Activated CD4-positive, alpha-beta T cell treated with anti-CD3 and anti-CD28 coated beads, Interleukin-2, amount 50 U/mL, for 16 hours (primary cell): ENCODE data around the gene CCNL1.
"Not testable (repeated sequence)": the region's sequence is repeated elsewhere in the genome, so short reads cannot be mapped to it uniquely, and the experiment has no call there.

Experiments used
- DNase-seq: peaks from one replicate; pipeline ENCODE4 v3.0.0-alpha.2; 2020

Gene CCNL1

DNA sequence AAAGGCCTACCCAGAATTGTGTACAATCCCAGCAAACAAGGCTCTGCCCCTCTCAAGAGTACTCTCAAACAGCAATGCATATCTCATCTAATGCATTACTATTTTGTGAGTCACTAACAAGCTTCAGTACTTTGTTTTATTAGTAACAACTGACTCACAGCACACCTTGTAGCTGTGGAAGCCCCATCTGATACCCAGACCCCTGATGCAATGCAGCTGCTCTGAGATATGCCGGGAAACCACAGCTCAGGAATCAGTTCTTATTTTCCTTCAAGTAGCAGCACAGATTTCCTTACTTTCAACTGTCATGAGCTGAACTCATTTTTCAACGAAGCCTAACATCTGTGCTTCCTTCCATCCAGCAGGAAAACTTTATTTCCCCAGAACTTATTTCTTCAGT lies 37.8 kb downstream of the CCNL1 start:
- DNase-seq: no peak

DNA sequence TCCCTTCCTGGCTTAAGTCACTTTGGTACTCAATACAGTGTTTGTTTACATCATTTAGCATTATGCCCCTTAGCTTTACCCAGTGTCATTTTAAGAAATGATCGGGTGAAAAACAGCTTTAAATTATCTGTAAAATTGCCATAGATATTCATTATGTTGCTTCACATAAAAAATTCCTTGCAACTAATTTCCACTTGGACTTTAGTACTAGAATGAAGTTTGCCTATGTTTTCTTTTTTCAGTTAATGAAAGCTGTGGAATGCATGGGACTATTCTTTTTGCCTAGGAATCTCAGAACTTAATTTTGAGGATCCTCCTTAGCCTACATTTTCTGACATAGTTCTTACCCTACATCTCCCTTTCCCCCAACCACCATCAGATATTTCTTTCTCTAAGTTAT lies 38.4 kb downstream of the CCNL1 start:
- DNase-seq: no peak

DNA sequence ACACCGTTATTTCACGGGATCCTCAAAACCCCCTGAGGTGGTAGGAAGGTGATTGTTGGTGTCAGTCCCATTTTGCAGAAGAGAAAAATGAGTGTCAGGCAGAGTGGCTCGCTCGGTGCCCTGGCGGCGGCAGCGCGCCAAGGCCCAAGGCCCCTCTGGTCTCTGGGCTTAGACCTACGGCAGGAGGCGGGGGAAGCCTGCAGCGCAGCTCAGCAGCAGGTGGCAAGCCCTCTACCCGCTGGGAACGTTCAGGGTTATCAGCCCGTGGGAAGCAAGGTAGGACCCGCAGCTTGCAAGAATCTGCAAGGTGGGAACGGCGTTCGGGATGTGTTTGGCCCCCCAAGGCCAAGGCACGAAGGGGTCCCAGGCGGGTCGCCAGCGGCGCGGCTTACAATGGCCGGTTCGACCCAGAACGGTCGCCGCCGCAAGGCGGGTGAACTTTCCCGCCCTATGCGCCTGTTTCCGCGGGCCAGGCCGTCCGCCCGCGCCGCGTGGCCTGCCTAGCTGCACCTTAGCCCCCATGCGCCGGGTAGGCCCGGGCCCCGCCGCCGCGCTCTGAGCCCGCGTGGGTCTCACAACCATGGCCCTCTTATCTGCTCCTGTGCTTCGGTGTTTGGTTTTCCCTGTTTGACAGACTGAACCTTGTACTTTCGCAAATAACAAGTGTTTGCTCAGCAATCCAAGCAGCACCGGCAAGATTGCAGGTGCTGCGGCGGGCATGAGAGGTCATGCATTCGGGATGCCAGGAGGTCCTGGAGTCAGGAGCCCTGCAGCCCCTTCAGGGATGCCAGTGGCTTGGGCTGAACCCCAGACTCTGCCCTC lies 39.7 kb downstream of the CCNL1 start:
- no peak for DNase-seq

DNA sequence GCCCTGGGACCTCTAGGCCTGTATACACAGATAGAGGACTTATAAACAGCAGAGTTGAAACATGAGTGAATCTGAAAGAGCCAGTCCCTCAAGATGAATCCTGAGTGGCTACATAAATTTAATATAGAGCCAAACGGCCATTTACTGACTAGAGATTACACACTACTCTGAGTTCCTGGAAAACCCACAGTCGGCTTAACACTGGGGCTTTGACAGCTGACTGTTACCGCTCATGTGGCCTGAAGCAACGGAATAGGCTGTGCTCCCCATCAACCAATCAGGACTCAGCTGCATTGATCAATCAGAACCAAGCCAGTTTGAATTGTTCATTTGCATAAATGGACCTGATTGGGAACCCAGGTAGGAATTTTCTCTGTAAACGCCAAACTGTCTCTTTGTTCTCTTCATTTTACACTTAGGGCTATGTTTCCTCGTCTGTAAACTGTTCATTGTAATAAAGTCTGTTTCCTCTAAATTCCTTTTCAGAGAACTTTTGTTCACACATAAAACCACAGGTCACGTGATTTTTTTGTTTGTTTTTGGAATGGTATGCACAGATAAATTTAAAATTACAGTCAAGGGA lies 40.5 kb downstream of the CCNL1 start:
- peak; percentile 86 for DNase-seq

DNA sequence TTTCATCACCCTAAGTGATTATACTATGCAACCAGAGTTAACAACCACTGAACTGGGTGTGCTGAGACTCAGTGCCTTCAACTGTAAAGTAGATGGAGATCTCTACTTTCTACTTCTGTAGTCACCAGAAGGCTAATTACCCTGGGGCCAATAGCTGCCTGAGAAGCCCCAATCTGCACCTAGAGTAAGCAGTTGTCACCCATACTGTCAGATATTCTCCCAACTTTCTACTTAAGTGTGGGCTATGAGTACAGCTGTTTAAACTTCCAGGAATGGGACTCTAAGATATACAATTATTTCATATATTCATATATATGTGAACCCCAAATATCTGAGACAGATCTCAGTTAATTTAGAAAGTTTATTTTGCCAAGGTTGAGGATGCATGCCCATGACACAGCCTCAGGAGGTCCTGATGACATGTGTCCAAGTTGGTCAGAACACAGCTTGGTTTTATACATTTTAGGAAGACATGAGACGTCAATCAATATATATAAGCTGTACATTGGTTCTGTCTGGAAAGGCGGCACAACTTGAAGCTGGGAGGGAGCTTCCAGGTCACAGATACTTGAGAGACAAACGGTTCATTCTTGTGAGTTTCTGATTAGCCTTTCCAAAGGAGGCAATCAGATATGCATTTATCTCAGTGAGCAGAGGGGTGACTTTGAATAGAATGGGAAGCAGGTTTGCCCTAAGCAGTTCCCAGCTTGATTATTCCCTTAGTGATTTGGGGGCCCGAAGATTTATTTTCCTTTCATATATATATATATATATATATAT lies 41.9 kb downstream of the CCNL1 start:
- DNase-seq: no peak

DNA sequence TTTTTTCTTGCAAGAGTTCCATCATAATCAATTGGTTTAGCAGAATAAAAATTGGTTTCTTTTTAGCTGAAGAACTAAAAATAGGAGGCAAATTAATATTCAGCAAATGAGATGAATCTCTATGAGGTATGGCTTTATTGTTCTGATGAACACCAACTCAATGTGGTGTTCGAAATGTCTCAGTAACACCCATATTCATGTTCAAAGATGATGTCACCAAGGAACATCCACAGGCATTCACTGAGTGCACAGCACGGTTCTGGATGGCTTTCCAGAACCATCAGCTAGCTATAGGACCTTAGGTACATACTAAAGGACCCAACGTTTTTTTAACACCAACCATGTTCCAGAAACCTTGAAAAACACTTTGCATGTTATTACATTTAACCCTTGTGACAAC lies 42.7 kb downstream of the CCNL1 start:
- DNase-seq: no peak

DNA sequence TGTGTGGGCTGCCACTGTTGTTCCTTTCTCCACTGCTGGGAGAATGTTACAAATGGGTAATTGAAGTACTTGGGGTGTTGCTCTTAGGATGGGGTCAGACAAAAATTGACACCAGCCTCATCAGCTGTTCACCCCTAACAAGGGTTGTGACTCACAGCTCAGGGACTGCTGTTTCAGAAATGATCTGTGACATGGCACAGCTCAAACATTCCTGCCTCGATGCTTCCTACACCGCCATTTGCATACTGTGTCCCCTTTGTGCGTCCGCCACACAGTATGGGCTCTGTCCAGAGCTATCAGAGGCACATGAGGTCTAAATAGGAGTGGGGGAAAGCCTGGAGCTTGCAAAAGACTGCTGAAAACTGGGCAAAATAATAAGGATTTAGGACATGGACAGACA lies 43.9 kb downstream of the CCNL1 start:
- no peak for DNase-seq

DNA sequence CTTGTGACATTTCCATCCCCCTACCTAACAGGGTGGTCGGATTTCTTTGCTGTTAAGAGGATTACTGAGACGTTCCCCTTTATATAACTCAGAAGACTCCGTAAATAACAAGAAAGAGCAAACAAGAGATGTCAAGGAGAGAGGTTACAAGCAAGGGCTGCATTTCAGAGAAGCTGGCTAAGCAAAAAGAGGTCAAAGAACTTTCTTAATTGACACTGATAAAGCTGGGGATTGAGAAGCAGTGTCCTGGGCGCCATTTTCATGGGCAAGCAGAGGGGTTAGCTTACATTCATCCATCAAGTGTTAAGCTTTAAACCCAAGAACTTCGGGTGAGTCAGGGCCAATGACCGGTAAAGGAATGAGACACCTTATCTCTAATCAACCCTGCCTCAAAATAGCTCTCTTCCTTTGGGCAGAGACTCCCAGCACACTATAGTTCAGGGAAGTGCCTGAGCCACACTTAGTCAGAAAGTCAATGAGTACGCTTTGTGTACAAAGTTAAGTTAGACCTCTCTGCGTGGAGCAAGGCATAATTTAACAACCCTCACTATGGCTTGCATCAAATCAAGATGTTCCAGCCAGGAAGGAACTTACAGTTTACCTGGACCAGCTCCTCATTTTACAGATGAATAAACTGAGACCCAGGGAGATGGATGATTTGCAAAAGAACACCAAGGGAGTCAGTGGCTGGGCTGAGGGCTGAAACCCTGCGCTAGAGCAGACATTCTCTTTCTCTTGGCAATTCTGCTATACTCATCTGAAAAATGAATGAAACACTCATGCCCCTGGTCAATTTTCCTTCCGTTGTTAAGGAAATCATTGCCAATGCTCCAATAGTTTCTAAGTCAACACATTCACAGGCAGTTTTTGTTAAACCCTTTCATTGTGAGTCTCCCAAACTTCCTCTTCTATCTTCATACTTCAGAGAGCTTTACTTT lies 44.6 kb downstream of the CCNL1 start:
- DNase-seq: no peak

DNA sequence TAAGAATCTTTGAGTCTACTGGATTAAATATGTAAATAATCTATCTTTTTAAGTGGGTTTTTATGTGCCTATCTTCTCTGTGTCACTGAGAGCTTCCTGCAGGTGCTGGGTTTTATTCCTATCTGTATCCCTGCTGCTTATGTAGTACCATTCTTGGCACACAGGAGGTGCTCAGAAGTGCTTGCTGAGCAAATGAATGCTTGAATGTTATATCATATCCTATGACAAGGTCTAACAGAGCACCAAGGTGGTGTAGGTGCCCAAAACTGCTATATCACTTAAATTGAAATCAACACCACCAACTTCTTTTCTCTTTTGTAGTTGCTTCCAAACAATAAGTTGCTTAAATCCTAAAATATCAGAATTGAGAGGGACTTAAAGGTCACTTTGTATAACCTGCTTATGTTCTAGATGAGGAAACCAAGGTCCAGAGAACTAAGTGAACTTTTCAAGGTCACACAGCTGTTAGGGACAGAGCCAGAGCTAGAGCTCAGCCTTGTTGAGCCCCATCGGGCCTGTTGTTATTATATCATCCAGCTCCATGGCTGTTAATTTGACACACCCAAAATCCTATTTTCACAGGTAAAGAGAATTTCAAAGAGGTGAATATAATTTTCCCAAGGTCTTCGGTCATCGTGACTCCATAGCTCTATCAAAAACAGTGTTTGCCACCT lies 46.0 kb downstream of the CCNL1 start:
- DNase-seq: no peak

DNA sequence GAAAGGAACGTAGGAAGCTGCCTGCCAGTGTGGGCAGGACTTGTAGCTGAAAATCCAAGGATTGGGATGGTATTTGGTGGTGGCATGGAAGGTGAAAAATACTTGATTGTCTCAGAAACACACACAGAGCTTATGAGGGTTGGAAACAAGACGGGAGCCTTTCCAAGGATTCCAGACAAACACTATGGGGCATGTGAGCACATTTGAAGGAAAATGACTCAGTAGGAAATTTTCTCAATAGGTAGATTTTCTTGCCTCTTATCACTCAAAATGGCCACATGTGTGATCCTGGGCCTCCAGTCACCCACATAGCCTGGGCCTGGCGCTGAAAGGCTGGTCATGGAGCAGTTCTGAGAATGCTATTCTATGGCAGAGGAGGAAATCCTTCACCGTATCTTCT lies 47.4 kb downstream of the CCNL1 start:
- DNase-seq: no peak

DNA sequence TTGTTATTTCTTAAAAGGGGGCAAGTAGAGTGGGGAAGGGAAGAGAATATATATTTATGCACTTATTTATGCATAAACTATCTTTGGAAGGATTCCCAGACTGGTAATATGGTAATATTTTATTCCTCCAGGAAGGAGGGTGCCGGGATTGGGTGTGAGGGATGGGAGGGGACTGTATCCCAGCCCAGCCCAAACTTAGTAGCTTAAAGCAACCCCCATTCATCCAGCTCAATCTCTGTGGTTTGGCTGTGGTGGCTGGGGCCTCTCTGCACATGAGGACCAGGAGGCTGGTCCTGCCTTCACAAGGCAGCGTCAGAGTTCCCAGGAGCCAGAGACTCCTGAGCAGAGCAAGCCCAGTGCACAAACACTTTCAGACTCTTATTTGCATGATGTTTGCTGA lies 48.4 kb downstream of the CCNL1 start:
- DNase-seq: no peak

DNA sequence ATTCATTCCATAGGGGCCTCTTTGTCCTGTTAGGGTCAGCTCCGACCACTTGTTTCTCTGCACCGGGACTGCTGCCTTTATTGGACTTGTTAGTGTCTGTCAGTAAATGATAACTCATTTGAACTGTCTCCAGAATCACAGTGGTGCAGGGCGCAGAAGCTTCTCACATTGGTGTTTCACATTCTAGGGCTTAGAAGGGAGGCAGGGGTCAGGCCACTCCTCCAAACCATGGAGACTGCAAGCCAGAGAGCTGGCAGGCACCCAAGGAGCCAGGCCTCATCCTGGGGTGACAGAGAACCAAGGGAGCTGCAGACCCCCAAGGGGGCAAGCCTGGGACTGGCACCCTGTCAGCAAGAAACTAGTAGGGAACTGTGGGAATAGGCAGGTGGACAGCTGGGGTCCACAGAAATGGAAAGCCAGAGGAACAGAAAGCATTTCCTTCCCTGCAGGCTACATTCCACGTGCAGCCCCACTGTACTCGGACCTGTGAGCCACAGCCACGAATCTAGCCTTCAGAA lies 49.1 kb downstream of the CCNL1 start:
- DNase-seq: no peak

DNA sequence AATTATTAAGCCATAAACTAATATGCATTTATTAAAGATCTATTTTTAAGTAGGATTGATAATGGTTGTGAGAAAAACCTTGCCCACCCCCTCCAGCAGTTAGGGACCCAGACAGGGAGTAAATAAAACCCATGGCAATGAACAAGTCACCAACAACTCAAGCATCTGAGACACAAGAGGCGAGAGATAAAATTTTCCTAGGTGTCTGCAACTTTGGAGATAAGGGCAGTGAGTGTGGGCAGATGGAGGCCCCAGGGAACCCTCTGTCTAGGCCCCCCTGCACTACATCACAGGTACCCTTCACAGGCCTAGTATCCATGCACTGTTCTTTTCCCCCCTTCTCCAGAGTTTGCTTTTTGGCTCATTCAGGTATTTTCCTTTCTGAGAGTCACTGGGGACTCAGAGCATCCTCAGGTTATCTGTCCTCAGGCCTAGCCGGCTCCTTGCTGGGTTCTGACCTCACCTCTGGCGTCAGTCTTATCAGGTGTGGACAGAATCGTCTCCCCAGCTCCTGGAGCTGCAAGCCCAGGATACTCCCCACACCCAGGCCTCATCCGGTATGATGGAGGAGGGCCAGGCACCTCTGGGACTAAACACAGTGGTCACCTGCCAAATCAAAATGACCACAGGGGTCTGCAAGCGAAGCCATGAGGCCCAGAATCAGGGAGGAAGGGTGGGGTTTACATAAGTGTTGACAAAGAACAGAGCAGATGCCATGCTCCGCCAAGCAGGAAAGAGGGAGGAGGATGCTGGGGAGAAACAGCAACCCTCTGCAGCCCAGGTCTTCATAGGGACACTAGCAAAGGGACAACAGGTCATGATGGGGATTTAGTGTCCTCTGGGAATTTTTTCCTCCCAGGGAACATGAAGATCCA lies 50.4 kb downstream of the CCNL1 start:
- no peak for DNase-seq

DNA sequence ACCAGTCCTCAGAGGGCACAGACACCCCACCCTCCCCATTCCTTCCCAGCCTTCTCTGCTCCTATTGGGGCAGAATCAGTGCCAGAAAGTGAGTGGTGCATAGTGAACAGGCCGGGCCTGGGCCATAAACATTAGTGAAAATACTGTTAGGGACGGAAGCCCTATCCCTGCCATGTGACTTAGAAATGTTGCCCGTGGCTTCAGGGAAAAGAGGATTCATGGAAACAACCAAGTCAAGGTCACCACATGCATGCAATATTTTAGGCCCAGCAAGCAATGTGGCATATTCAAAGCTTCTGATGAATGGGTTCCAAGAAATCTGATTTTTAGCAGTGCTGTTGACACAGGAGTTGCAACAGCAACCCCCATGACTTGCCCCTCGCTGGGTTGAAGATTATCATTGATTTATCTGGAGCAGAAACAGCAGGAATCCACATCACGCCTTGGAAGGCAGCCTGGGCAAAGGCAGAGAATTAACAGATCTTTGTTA lies 52.3 kb downstream of the CCNL1 start:
- no peak for DNase-seq

DNA sequence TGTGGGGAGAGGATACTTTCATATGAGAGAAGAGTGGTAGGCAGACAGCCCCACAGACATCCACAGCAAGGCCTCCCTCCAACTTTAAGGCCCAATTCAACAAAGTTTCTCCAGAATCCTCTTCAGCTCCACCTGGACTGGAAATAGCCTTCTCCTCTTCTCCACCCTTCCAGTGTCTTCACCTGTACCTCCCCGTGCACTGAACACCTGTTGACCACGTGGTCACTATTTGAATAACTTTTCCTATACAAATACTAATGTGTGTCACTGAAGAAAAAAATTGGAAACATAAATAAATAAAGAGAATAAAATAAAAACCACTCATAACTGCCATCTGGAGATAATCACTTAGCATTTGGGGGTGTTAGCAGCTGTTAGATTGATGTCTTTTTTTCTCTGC lies 52.9 kb downstream of the CCNL1 start:
- no peak for DNase-seq

DNA sequence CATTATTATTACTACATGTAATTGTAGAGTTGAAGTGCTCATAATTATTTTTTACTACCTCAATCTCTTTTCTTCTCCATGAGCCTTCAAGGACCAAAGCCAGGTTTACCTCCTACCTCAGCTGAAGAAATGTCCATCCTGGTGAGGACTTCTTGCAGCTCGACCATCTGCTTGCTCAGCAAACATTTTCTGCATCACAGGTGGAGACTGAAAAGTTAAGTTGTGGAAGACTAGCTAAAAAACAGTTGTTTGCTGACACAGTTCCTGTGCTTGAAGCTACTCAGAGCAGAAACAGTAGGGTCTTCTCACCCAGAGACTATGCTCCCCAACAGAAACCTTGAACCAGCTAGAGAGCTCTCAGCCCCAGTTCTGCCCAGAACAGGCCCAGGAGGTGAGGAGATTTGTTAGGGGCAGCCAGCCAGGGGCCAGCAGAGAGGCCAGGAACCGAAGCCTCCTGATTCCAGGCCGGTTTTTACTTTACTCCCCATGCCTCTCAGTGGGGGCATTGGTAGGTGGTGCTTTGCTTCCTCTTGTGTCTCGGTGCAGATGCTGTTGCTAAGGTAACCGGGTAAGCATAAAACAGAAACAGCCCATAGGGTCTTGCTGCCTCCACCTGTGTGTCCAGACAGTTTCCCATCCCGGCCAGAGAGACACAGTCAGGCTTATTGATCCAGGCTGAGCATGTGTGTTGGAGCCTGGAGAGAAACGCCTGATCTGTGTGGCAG lies 54.9 kb downstream of the CCNL1 start:
- no peak for DNase-seq

DNA sequence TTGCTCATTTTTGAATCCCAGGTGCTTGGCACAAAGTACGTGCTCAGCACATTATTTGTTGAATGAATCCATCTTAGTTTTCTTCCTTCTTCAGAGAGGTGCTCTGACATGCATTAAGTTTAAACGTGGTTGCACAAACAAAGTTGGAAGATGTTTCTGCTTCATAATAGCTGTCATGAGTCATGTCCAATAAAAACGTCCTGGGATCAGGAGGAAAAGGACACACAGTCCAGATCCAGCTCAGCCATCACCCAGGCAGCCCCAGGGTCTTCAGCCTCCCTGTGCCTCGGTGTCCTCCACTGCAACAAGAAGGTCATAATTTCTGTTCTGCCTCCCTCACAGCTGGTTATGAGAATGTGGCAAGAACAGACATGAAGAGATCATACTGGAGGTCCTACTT lies 55.4 kb downstream of the CCNL1 start:
- DNase-seq: no peak

DNA sequence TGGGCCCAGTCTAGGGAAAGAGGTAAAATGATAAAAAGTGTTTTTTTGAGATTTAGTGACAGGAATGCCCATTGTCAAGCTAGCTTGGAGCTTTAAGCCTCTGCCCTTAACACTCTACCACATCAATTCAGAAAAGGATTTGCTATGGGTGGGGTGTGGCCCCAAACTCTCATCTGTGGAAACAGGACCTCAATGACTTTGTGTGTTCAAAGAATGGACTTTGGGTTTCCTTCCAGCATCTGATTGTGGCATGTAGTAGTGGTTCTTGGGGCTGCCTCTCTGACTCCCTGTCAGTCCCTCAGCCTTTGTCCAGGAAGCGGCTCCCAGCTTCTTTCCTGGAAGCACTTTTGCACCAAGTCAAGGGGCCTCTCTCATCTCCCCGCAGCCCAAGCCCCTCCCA lies 56.1 kb downstream of the CCNL1 start:
- DNase-seq: peak; percentile 37

DNA sequence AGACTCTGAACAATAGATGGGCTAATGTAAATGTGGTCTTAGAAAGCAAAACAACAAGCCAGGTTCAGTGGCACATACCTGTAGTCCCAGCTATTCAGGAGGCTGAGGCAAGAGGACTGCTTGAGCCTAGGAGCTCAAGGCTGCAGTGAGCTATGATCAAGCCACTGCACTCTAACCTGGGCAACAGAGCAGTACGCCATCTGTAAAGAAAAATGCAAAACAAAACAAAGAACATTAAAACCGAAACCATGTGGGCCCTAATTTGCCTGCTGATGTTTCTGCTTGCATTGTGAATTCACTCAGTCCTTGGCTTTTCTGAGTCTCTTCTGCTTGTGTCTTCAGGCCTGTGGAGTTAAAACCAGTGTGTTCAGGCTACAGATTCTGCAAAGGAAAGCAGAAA lies 56.7 kb downstream of the CCNL1 start:
- peak; percentile 84 for DNase-seq

DNA sequence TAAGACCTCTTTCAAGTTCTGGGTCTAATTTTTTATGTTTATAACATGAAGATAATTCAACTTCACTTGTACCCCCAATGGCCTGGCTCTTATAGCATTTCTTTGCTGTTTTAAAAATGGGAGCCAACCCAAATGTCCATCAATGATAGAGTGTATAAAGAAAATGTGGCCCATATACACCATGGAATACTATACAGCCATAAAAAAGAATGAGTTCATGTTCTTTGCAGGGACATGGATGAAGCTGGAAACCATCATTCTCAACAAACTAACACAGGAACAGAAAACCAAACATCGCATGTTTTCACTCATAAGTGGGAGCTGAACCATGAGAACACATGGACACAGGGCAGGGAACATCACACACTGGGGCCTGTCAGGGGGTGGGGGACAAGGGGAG lies 57.4 kb downstream of the CCNL1 start:
- not testable (repeated sequence) for DNase-seq
